IPS-18c (cell line): ENCODE results near the gene FRRS1.
"Not testable (repeated sequence)": the region's sequence is repeated elsewhere in the genome, so short reads cannot be mapped to it uniquely, and the experiment has no call there.

Source experiments
- H3K4me3 ChIP-seq: 2 replicates; pipeline ENCODE4 v1.7.0; 2013; ENCODE audit warnings: low read depth, mild to moderate bottlenecking, low read length, moderate library complexity; ENCODE audit not compliant: insufficient read depth
- H3K9me3 ChIP-seq: one replicate; pipeline ENCODE4 v1.6.1; 2013; ENCODE audit warnings: mild to moderate bottlenecking, low read length, moderate library complexity; ENCODE audit not compliant: control insufficient read depth, insufficient read depth

The FRRS1 gene, protein sequence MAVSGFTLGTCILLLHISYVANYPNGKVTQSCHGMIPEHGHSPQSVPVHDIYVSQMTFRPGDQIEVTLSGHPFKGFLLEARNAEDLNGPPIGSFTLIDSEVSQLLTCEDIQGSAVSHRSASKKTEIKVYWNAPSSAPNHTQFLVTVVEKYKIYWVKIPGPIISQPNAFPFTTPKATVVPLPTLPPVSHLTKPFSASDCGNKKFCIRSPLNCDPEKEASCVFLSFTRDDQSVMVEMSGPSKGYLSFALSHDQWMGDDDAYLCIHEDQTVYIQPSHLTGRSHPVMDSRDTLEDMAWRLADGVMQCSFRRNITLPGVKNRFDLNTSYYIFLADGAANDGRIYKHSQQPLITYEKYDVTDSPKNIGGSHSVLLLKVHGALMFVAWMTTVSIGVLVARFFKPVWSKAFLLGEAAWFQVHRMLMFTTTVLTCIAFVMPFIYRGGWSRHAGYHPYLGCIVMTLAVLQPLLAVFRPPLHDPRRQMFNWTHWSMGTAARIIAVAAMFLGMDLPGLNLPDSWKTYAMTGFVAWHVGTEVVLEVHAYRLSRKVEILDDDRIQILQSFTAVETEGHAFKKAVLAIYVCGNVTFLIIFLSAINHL

DNA sequence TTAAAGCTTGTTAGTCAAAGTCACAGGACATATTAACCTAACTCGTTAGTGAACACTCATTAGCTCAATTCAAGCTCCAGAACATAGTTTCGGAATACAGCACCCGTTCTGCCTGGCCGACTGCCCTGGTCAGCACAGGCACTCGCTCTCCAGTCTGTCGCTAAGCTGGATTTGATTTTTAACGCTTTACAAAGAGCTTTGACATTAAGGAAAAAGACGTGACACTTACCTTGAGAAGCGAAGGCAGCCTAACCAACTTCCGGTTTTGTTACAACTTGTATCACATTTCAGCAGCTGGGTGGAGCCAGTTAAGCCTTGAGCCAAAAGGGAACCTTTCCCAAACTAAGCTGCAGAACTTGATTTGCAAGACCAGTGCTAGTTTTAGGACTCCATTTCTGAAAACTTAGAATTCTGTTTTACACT lies at the start of gene FRRS1:
FRRS1 (minus strand) TSS at position 258 of the 423 bp plus-strand sequence. CDS start 17,867 bp downstream, outside the sequence.
- no peaks in the 10 kb centered on the region for H3K9me3 ChIP-seq
- peak within 1 kb of the TSS; percentile 81 for H3K4me3 ChIP-seq

DNA sequence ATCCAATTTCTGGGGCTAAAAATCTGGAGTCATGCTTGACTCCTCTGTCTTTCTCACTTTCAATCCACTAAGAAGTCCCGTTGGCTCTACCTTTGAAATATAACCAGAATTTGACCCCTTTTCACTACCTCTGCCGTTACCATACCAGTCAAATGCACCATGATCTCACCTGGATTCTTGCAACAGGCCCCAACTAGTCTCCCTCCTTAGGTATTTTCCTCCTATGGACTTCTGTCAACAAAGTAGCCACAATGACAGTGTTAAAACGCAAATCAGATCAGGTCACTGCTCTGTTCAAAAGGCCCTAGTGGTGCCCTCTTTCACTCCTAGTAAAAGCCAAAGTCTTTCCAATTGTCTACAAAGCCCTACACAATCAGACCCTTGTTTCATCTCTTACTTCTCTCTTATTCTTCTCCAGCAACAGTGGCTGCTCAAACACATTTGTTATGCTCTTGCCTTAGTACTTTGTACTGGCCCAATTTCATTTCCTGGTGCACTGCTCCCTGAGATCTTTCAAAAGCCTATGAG lies 48.0 kb upstream of the FRRS1 start:
- Histone ChIP-seq H3K4me3 (no peak overlapping the region), H3K9me3 (no peaks in the 10 kb centered on the region)

DNA sequence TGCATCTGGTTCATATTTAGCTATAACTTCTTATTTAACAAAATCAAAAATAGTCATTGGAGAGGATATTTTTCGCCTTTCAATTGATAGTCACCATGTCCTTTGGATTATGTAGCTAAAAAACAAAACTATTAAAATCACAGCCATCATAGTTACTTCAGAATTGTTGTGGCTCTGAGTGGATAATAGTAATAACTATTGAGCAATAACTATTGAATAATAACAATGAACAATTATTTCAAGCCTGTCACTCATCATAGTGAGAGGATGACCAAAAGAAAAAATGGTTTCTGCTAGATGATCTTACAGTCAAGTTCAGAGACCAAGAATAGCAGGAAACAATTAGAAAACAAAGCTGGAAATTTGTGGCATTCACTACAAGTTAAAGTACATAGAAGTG lies 45.3 kb upstream of the FRRS1 start:
- H3K9me3 ChIP-seq = no peaks in the 10 kb centered on the region

DNA sequence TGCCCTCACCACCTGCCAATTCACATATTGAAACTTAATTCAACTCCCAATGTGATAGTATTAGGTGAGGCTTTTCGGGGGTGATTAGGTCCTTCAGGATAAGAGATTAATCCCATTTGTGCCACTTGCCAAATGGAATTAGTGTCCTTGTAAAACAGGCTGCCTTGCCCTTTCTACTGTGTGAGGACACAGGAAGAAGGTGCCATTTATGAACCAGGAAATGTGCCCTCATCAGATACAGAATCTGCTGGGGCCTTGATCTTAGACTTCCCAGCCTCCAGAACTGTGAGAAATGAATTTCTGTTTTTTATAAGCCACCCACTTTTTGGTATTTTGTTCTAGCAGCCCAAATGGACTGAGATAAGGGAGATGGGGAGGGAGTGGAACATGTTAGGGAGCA lies 44.6 kb upstream of the FRRS1 start:
- no peak overlapping the region for H3K4me3 ChIP-seq
- H3K9me3 ChIP-seq = no peaks in the 10 kb centered on the region

More for the DNA sequence above, 45.3 kb upstream of the FRRS1 start:
- no peak overlapping the region for H3K4me3 ChIP-seq

DNA sequence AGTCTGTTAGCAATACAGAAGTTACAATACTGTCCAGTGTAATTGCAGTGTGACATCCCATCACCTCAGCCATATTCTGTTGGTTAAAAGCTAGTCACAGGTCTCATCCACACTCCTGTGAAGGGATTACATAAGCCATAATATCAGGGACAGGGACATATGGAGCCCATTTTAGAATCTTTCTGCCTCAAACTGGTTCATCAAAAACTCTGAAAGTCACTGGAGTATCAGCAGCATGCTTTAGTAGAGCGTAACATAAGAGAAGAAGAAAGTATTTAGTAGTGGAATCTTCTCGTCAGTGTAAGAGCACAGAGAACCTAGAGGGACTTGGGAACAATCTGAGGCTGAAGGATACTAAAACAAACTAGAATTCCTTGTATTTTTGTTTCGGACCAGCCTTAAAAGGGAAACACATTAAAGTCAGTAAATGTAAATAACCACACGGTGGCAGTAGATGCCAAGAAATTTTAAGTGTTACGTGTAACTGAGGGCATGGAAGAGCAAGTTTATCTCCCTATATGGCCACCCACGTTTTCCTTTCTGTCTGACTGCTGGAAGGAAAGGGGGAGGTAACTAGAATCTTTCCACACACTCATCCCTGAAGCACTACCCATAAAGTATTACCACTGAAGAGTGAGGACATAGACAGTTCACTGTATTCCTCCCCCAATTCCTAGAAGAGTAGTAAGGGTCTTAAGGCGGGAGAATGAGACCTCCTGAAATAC lies 42.1 kb upstream of the FRRS1 start:
- H3K9me3 ChIP-seq = no peaks in the 10 kb centered on the region
- H3K4me3 ChIP-seq = no peak overlapping the region

DNA sequence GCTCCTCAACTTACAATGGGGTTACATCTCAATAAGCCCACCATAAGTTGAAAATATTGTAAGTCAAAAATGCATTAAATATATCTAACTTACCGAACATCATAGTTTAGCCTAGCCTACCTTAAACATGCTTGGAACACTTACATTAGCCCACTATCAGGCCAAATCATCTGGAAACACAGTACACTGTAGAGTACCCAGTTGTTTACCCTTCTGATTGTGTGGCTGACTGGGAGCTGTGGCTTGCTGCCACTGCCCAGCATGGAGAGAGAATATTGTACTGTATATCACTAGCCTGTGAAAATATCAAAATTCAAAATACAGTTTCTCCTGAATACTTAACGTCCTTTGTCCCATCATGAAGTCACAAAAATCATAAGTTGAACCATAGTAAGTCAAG lies 40.4 kb upstream of the FRRS1 start:
- Histone ChIP-seq H3K9me3 (no peaks in the 10 kb centered on the region), H3K4me3 (no peak overlapping the region)

DNA sequence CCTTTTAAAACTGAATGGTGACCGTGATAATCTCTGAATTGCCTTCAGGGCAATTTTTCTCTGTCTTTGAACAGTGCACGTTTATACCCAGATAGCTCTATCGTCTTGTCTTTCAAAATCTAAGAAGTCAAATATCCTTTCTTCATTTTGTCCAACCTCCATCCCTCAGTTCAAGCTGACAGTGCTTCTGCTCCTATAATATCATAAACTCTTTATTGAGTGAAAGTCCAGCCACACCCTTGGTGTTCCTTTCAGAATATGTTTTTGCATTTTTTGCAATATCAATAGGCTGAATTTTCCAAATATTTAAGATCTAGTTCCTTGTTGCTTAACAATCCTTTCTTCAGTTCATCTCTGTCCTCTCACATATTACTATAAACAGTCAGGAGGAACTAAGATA lies 35.1 kb upstream of the FRRS1 start:
- H3K4me3 ChIP-seq = no peak overlapping the region
- H3K9me3 ChIP-seq = no peaks in the 10 kb centered on the region

DNA sequence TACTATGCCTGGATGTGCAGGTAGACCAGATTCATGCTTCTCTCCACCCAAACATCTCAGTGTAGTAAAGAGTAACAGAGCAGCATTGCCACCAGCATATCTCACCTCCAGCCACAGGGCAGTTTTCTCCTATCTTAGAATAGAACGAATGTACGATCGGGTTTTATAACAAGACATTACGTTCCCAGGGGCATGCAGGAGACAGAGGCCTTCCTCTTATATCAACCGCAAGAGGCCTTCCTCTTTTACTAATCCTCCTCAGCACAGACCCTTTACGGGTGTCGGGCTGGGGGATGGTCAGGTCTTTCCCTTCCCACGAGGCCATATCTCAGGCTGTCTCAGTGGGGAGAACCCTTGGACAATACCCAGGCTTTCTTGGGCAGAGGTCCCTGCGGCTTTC lies 27.4 kb upstream of the FRRS1 start:
- not testable (repeated sequence) for H3K4me3 ChIP-seq, H3K9me3 ChIP-seq

DNA sequence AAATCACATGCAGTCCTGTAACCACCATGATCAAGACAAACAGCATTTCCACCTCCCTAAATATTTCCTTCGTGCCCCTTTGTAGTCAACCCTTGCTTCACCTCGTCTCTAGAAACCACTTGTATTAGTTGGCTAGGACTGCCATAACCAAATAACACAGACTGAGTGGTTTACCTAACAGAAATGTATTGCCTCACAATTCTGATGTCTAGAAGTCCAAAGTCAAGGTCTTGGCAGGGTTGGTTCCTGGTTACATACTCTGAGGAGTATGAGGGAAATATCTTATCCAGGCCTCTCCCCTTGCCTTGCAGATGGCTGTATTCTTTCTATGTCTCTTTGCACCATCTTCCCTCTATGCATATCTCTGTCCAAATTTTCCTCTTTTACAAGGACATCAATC lies 23.3 kb upstream of the FRRS1 start:
- no peaks in the 10 kb centered on the region for H3K9me3 ChIP-seq
- H3K4me3 ChIP-seq = no peak overlapping the region

DNA sequence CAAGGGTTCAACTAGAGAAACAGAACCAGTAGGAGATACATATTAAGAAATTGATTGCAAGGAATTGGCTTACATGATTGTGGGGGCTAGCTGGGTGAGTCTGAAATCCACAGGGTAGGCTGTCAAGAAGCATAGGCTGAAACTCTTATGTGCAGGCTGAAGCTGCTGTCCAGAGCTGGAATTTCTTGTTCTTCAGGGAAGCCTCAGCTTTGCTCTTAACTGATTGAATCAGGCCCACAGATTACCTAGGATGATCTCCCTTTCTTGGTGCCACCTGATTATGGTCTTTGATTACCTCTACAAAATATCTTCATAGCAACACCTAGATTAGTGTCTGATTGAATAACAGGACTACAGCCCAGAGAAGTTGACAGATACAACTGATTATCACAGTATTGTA lies 22.5 kb upstream of the FRRS1 start:
- Histone ChIP-seq H3K4me3 (no peak overlapping the region), H3K9me3 (no peaks in the 10 kb centered on the region)

DNA sequence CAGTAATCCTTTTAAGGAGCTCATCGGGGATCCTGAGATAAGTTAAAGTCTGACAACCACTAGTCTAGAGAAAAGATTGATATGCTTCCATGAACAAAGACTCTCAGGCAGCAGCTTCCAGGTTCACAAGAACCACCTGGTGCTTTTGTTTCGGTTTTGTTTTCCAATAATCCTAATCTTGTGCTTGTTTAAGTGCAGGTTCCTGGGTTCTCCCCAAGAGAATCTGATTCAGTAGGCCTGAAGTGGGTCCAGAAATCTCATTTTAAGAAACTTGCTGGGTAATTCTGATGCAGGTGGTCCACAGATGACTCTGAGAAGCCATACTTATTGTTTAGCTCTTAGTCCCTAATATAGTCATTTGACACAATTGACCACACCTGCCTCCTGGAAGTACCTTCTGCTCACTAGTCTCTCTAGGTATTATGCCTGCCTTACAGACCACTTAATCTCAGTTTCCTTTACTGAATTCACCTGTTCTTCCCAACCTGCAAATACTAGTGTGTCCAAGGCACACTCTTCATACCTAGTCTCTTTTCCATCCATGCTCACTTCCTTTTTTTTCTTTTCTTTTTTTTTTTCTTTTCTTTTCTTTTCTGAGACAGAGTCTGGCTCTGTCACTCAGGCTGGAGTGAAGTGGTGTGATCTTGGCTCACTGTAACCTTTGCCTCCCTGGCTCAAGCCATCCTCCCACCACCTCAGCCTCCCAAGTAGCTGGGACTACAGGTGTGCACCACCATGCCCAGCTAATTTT lies 20.5 kb upstream of the FRRS1 start:
- no peaks in the 10 kb centered on the region for H3K9me3 ChIP-seq
- no peak overlapping the region for H3K4me3 ChIP-seq

DNA sequence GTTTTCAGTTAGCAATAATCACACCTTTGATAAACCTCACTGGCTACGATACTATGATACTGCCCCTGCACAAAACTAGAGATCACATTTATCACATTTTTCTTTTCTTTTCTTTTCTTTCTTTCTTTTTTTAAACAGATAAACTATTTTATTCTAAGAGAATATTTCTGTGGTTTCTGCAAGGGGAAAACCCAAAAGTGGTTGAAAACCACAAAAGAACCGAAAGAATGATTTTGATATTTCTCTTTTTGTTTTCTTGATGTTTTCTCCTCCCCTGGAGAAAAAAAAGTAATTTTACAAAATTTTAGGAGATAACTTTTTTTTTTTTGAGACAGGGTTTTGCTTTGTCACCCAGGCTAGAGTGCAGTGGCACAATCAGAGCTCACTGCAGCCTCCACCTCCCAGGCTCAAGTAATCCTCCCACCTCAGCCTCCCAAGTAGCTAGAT lies 18.4 kb upstream of the FRRS1 start:
- Histone ChIP-seq H3K4me3 (no peak overlapping the region), H3K9me3 (no peaks in the 10 kb centered on the region)

DNA sequence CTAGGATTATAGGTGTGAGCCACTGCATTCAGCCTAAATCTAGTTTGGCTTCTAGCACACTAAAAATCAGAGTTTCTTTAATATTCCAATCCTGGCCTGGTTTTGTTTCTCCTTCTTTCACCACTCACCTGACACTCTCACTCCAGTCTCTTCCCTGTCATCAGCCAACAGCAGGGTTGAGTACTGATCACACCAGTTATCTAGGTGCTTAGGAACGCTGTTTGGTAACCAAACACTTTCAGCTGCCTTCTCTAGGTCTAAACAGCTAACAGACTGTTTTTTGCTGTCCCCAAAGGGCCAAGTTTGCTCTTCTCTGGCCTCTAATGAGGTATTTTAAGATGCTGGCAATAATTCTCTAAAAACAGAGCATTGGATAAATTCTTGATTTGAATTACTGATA lies 17.7 kb upstream of the FRRS1 start:
- H3K9me3 ChIP-seq = no peaks in the 10 kb centered on the region

DNA sequence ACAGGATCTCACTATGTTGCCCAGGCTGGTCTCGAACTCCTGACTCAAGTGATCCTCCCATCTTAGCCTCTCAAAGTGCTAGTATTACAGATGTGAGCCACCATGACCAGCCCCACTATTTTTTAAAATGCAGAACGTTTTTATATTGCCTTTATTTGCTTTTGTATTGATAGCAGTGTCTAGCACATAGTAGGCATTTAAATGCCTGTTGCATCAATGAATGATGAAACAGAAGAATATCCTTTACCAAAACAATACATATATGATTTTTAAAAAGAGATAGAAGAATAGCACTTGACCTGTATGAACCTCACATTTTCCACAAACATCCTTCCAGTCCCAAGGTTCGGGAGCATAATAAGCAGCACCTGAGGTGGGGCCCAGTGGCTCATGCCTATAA lies 16.5 kb upstream of the FRRS1 start:
- H3K9me3 ChIP-seq = no peaks in the 10 kb centered on the region
- H3K4me3 ChIP-seq = no peak overlapping the region

More for the DNA sequence above, 17.7 kb upstream of the FRRS1 start:
- no peak overlapping the region for H3K4me3 ChIP-seq

DNA sequence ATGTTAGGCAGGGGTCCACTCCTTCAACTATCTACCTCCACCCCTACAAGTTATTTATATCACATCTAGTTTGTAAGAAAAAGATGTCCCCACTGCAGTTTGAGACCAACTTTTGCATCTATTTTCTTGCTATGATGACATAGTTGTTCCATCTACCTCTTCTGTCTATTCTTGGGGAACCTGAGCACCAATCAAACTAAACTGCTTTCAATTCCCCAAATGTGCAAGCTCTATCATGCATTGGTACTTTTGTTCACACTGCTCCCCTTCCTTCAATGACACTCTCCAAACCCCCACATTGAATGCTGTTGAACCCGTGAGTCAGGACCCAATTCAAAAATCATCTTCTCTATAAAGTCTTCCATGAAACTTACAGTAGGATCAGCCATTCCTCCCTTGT lies 16.0 kb upstream of the FRRS1 start:
- H3K4me3 ChIP-seq = no peak overlapping the region
- no peaks in the 10 kb centered on the region for H3K9me3 ChIP-seq

DNA sequence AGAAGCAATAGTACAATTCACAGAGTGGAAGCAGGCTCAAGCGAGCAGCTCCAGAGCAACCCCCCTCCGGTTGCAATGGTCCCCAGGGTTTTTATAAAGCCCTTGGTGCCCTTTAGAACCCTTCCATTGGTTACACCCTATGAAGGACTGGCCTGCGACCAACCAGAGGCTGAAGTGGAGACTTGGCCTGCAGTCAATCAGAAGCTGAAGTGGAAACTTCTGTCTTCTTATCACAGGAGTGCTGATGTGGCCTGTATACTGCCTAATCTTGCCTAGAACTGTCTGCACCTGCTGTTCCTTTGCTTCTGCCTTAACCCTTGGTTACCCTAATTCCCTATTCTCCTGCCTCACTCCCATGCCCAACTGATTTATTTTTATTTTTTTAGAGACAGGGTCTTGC lies 15.4 kb upstream of the FRRS1 start:
- Histone ChIP-seq H3K4me3 (no peak overlapping the region), H3K9me3 (no peaks in the 10 kb centered on the region)

DNA sequence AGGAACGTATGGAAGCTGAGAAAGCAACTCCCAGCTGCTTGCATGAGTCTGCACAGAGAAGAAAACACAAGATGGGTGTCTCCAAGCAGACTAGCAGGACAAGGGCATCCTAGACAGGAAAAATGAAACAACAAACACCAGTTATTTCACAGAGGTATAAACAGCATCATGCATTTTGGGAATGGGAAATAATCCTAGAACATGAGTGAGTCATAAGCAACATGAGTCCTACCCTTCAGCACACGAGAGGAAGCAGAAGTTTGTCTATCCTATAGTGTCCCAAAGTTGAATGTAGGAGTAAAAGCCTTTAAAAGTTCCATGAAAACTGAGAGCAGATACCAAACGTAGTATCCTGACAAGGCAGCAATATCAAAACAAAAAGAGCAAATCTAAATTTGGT lies 11.3 kb upstream of the FRRS1 start:
- H3K4me3 ChIP-seq = no peak overlapping the region
- no peaks in the 10 kb centered on the region for H3K9me3 ChIP-seq
